DOHH2 (cell line): ENCODE data around the gene TRIM25.

Source experiments
- H3F3A ChIP-seq: fragments of 200-600 bp; sonication (generic), shearing (Covaris generic); 2 replicates; pipeline ENCODE4 v1.6.0; 2016; ENCODE audit warnings: antibody characterized with exemption, mild to moderate bottlenecking; ENCODE audit not compliant: control insufficient read depth, insufficient read depth
- H3K27ac ChIP-seq: fragments of 200-600 bp; sonication (generic); 2 replicates; pipeline ENCODE4 v1.5.1; 2014; ENCODE audit warnings: low read depth, mild to moderate bottlenecking, low read length, moderate library complexity
- H3K27me3 ChIP-seq: fragments of 200-600 bp; sonication (generic); 2 replicates; pipeline ENCODE4 v1.6.1; 2014; ENCODE audit warnings: mild to moderate bottlenecking, low read length, mixed read lengths; ENCODE audit not compliant: control insufficient read depth
- H3K36me3 ChIP-seq: fragments of 200-600 bp; sonication (generic); 2 replicates; pipeline ENCODE4 v1.6.1; 2014; ENCODE audit warnings: mild to moderate bottlenecking, low read length, moderate library complexity, mixed read lengths; ENCODE audit not compliant: control insufficient read depth
- H3K4me1 ChIP-seq: fragments of 200-600 bp; sonication (generic); 2 replicates; pipeline ENCODE4 v1.6.1; 2014; ENCODE audit warnings: mild to moderate bottlenecking, low read length, mixed read lengths; ENCODE audit not compliant: control insufficient read depth
- H3K4me2 ChIP-seq: fragments of 200-600 bp; sonication (generic); 2 replicates; pipeline ENCODE4 v1.6.0; 2014; ENCODE audit warnings: mild to moderate bottlenecking, low read length, moderate library complexity
- H3K4me3 ChIP-seq: fragments of 200-600 bp; sonication (generic); 2 replicates; pipeline ENCODE4 v1.5.1; 2014; ENCODE audit warnings: mild to moderate bottlenecking, low read length, mixed read lengths
- H3K79me2 ChIP-seq: fragments of 200-600 bp; sonication (generic); 2 replicates; pipeline ENCODE4 v1.6.1; 2014; ENCODE audit warnings: mild to moderate bottlenecking, low read length, mixed read lengths; ENCODE audit not compliant: control insufficient read depth
- H3K9me2 ChIP-seq: fragments of 200-600 bp; sonication (generic); replicated peaks from 2 replicates; pipeline ENCODE4 v1.6.1; 2014; ENCODE audit warnings: mild to moderate bottlenecking, low read length, mixed read lengths; ENCODE audit not compliant: control insufficient read depth
- H3K9me3 ChIP-seq: fragments of 200-600 bp; sonication (generic); 2 replicates; pipeline ENCODE4 v1.6.1; 2014; ENCODE audit warnings: antibody characterized with exemption, low read length, mixed read lengths; ENCODE audit not compliant: control insufficient read depth, insufficient read depth
- H4K20me1 ChIP-seq: fragments of 200-600 bp; sonication (generic); 2 replicates; pipeline ENCODE4 v1.6.0; 2014; ENCODE audit warnings: low read depth, mild to moderate bottlenecking, antibody characterized with exemption, low read length, moderate library complexity; ENCODE audit not compliant: control insufficient read depth, insufficient read depth
- CTCF ChIP-seq: fragments of 200-600 bp; sonication (generic); IDR thresholded peaks from one replicate; pipeline ENCODE4 v1.5.1; 2014; ENCODE audit warnings: antibody characterized with exemption, mild to moderate bottlenecking, low read depth, low read length; ENCODE audit not compliant: poor library complexity, severe bottlenecking
- EZH2phosphoT487 ChIP-seq: fragments of 200-600 bp; sonication (generic); IDR thresholded peaks from 2 replicates; pipeline ENCODE4 v1.6.1; 2017; ENCODE audit warnings: borderline replicate concordance, mild to moderate bottlenecking, antibody characterized with exemption, low read length, moderate library complexity, mixed read lengths

Gene TRIM25

GRCh38 chr17:56949595-56949994, 35.7 kb upstream of the TRIM25 start:
- Histone ChIP-seq H3K36me3 (peaks cover 36% of the 10 kb centered on the region), H3K27ac (no peak overlapping the region), H3K4me1 (no peaks in the 10 kb centered on the region), H3F3A (no peaks in the 10 kb centered on the region), H3K4me3 (no peak overlapping the region), H4K20me1 (no peaks in the 10 kb centered on the region), H3K9me3 (no peaks in the 10 kb centered on the region), H3K79me2 (peaks cover 21% of the 10 kb centered on the region), H3K4me2 (no peak overlapping the region), H3K27me3 (no peaks in the 10 kb centered on the region), H3K9me2 (no peaks in the 10 kb centered on the region)
- no peak for TF ChIP-seq CTCF

- Histone ChIP-seq H3K9me2 (no peaks in the 10 kb centered on the region), H3K4me1 (no peaks in the 10 kb centered on the region), H3F3A (no peaks in the 10 kb centered on the region), H3K4me3 (no peak overlapping the region), H3K9me3 (no peaks in the 10 kb centered on the region), H3K79me2 (peaks cover 12% of the 10 kb centered on the region), H3K4me2 (no peak overlapping the region), H4K20me1 (no peaks in the 10 kb centered on the region), H3K27ac (no peak overlapping the region), H3K27me3 (no peaks in the 10 kb centered on the region), H3K36me3 (peaks cover 42% of the 10 kb centered on the region)
- TF ChIP-seq CTCF, result no peak
- no peak for TF ChIP-seq EZH2phosphoT487
These were observed 34.6 kb upstream of the TRIM25 start for GRCh38 chr17:56948491-56948890.

- Histone ChIP-seq H3K9me2 (no peaks in the 10 kb centered on the region), H3K27ac (no peak overlapping the region), H4K20me1 (no peaks in the 10 kb centered on the region), H3K4me3 (no peak overlapping the region), H3K9me3 (no peaks in the 10 kb centered on the region), H3K4me2 (no peak overlapping the region), H3K36me3 (peaks cover 48% of the 10 kb centered on the region), H3K4me1 (no peaks in the 10 kb centered on the region), H3K79me2 (peaks cover 8% of the 10 kb centered on the region), H3K27me3 (no peaks in the 10 kb centered on the region), H3F3A (no peaks in the 10 kb centered on the region)
- TF ChIP-seq EZH2phosphoT487, result no peak
- TF ChIP-seq CTCF, result no peak
These were observed 33.9 kb upstream of the TRIM25 start for GRCh38 chr17:56947741-56948140.

GRCh38 chr17:56945938-56946505, 32.2 kb upstream of the TRIM25 start:
- no peaks in the 10 kb centered on the region for H3K9me2 ChIP-seq
- H3K27ac ChIP-seq, result no peak overlapping the region
- H3K27me3 ChIP-seq, result no peaks in the 10 kb centered on the region
- no peaks in the 10 kb centered on the region for H3K4me1 ChIP-seq
- no peak overlapping the region for H3K4me2 ChIP-seq
- H3F3A ChIP-seq, result no peaks in the 10 kb centered on the region
- no peak overlapping the region for H3K4me3 ChIP-seq
- H3K36me3 ChIP-seq, result peaks cover 54% of the 10 kb centered on the region
- no peaks in the 10 kb centered on the region for H4K20me1 ChIP-seq
- TF ChIP-seq CTCF (no peak), EZH2phosphoT487 (no peak)
- H3K79me2 ChIP-seq, result no peaks in the 10 kb centered on the region
- no peaks in the 10 kb centered on the region for H3K9me3 ChIP-seq
